Kidney epithelial cell (primary cell): Measurements from ENCODE around the gene FBLIM1. TPM values are rescaled to one million over a fixed set of nuclear protein-coding genes. Genes with fewer than 3 reads are reported as not detected.

ENCODE experiments used
- DNase-seq: peaks from one replicate; pipeline ENCODE4 v3.0.0-alpha.2; 2010; ENCODE audit warnings: low read depth
- H3K27me3 ChIP-seq: 2 replicates; pipeline ENCODE4 v1.6.0; 2011; ENCODE audit warnings: low read length; ENCODE audit not compliant: control insufficient read depth, insufficient read depth
- H3K36me3 ChIP-seq: 2 replicates; pipeline ENCODE4 v1.5.1; 2011; ENCODE audit warnings: low read length; ENCODE audit not compliant: control insufficient read depth, insufficient read depth
- H3K4me3 ChIP-seq: 2 replicates; pipeline ENCODE4 v1.5.1; 2011; ENCODE audit warnings: low read depth, mild to moderate bottlenecking, control low read depth, low read length
- total RNA-seq: library from RNA; depleted of rRNA; stranded (reverse); fragments of >200 nt; gene quantifications from 2 replicates; pipeline ENCODE4 v1.2.3, GENCODE V29; 2015
- TF ChIP-seq, protein P1 (sequence below): IDR thresholded peaks from 2 replicates; pipeline ENCODE4 v1.5.1; 2011; ENCODE audit warnings: mild to moderate bottlenecking, moderate library complexity, low read length, control low read depth, inconsistent platforms; ENCODE audit not compliant: insufficient read depth, poor library complexity, severe bottlenecking

The FBLIM1 gene
- total RNA-seq, 1 donor from 2014 or later = 364 TPM

DNA sequence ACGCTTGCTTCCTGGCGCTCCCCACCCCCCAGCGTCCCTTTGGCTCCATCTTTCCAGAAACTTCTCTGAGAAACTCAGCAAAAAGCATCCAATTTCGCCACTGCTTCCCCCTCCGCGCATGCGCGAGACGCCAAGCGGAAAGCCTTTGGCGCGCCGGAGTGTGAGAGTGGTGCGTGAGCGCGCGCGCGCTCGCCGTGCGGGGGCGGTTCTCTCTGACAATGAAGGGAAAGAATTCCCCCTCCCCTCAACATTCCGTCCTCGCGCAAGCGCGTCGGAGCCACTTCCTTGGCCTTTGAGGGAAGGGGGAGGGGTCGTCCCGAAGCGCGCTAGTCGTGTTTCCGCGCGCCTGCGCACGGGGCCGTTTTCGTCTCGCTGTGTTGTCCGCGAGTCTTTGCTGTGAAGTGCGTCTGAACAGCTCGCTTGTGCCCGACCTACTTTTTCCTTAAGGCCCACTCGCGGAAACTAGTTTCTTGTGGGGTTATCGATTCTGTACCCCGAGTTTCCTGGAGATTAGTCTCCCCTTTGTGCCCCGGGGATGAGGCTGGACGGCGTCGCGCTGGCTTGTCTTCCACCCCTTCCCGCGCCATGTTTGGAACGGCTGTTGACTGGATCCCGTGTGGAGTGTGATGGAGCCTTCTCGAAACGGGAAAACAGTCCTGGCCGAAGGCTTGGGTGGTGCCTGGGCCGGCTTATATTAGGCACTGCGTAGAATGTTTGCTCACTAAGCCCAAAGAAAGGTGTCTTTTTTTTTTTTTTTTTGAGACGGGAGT lies 77.3 kb downstream of the FBLIM1 start:
- Histone ChIP-seq H3K27me3 (no peaks in the 10 kb centered on the region), H3K4me3 (peak overlapping the region; percentile 80), H3K36me3 (no peaks in the 10 kb centered on the region)
- DNase-seq = peak; percentile 98
- TF ChIP-seq, protein P1, sequence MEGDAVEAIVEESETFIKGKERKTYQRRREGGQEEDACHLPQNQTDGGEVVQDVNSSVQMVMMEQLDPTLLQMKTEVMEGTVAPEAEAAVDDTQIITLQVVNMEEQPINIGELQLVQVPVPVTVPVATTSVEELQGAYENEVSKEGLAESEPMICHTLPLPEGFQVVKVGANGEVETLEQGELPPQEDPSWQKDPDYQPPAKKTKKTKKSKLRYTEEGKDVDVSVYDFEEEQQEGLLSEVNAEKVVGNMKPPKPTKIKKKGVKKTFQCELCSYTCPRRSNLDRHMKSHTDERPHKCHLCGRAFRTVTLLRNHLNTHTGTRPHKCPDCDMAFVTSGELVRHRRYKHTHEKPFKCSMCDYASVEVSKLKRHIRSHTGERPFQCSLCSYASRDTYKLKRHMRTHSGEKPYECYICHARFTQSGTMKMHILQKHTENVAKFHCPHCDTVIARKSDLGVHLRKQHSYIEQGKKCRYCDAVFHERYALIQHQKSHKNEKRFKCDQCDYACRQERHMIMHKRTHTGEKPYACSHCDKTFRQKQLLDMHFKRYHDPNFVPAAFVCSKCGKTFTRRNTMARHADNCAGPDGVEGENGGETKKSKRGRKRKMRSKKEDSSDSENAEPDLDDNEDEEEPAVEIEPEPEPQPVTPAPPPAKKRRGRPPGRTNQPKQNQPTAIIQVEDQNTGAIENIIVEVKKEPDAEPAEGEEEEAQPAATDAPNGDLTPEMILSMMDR = no peak

Other genes starting within 250 kb of the FBLIM1 start
- gene CASP9, start 234.6 kb upstream of the FBLIM1 start, total RNA-seq = 14.0 and 22.7 TPM in 2 replicates
- 21.7 and 31.7 TPM in 2 replicates for gene DNAJC16, start 231.9 kb upstream of the FBLIM1 start, total RNA-seq
- 0.75 and 0.96 TPM in 2 replicates for gene AGMAT, start 173.7 kb upstream of the FBLIM1 start, total RNA-seq
- gene DDI2, start 141.3 kb upstream of the FBLIM1 start, total RNA-seq = 16.9 TPM in 2 replicates
- 52.1 and 73.3 TPM in 2 replicates for gene PLEKHM2, start 74.5 kb upstream of the FBLIM1 start, total RNA-seq
- gene SLC25A34, start 22.5 kb upstream of the FBLIM1 start, total RNA-seq = 0.25 and 0.34 TPM in 2 replicates
- gene TMEM82, start 16.3 kb upstream of the FBLIM1 start, total RNA-seq = not detected in 2 replicates
- 1.8 and 1.9 TPM in 2 replicates for gene UQCRHL, start 48.9 kb downstream of the FBLIM1 start, total RNA-seq
- 24.0 and 29.1 TPM in 2 replicates for gene SPEN, start 88.9 kb downstream of the FBLIM1 start, total RNA-seq
- gene ZBTB17, start 217.3 kb downstream of the FBLIM1 start, total RNA-seq = 24.1 and 33.8 TPM in 2 replicates
- not detected in 2 replicates for gene SRARP, start 245.4 kb downstream of the FBLIM1 start, total RNA-seq